GM12873 (cell line): ENCODE data around the gene ATP10B.

ENCODE experiments used
- TF ChIP-seq, protein P1 (sequence below): IDR thresholded peaks from 2 replicates; pipeline ENCODE4 v1.5.1; 2012; ENCODE audit warnings: low read depth, mild to moderate bottlenecking, moderate library complexity, low read length, control low read depth; ENCODE audit not compliant: insufficient read depth; ENCODE audit errors: missing control alignments

Gene ATP10B

DNA sequence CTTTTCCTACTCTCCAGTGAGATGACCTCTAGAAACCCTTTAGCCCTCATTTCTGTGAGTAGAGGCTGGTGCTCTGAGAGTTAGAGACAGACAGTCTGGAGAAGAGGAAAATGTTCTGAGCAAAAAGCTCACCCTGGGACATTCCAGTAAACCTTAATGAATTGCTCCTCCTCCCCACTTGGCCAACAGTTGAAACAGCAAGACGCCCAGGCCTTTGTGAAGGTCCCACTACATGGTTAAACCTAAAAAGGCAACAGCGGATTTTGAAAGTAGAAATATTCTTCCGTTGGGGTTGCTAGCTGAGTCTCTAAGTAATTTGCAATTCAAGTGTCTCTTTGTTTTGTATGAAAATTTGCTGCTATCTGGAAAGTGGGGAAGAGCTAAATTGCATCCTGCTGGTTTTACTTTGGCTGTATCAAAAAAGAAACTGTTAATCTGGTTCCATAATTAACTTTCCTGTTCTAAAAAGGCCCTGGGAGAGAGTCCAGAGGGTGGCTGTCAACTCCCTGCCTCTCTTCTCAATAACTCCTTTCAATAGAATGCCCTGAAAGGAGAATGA lies 63.8 kb downstream of the ATP10B start:
- TF ChIP-seq, protein P1, sequence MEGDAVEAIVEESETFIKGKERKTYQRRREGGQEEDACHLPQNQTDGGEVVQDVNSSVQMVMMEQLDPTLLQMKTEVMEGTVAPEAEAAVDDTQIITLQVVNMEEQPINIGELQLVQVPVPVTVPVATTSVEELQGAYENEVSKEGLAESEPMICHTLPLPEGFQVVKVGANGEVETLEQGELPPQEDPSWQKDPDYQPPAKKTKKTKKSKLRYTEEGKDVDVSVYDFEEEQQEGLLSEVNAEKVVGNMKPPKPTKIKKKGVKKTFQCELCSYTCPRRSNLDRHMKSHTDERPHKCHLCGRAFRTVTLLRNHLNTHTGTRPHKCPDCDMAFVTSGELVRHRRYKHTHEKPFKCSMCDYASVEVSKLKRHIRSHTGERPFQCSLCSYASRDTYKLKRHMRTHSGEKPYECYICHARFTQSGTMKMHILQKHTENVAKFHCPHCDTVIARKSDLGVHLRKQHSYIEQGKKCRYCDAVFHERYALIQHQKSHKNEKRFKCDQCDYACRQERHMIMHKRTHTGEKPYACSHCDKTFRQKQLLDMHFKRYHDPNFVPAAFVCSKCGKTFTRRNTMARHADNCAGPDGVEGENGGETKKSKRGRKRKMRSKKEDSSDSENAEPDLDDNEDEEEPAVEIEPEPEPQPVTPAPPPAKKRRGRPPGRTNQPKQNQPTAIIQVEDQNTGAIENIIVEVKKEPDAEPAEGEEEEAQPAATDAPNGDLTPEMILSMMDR: no peak

GRCh38 chr5:160787240-160787639 lies 64.8 kb downstream of the ATP10B start:
- TF ChIP-seq, protein P1: peak; percentile 66

- TF ChIP-seq, protein P1: no peak
These were observed 77.2 kb downstream of the ATP10B start for GRCh38 chr5:160774666-160775315.

GRCh38 chr5:160773646-160774410 lies 78.2 kb downstream of the ATP10B start:
- TF ChIP-seq, protein P1: no peak

GRCh38 chr5:160772854-160773253 lies 79.2 kb downstream of the ATP10B start:
- TF ChIP-seq, protein P1: no peak

- TF ChIP-seq, protein P1: no peak
These were observed 81.3 kb downstream of the ATP10B start for GRCh38 chr5:160770718-160771117.

GRCh38 chr5:160769301-160769700 lies 82.7 kb downstream of the ATP10B start:
- TF ChIP-seq, protein P1: no peak
